Liver (tissue), 9 donors: Measurements from ENCODE around the gene PIP5K1C. TPM values are rescaled to one million over a fixed set of nuclear protein-coding genes. Genes with fewer than 3 reads are reported as not detected.

Experiments
- DNase-seq: peaks from one replicate; pipeline ENCODE4 v3.0.0-alpha.2; 2017; ENCODE audit warnings: low spot score
- H3K27ac ChIP-seq, 2 donors: one replicate each; pipeline ENCODE4 v1.7.0; 2013; ENCODE audit warnings: inconsistent platforms in 2 of 2, low read length in 2 of 2, control low read depth in 1 of 2, low read depth in 1 of 2, mild to moderate bottlenecking in 1 of 2
- H3K27me3 ChIP-seq, 4 donors: one replicate each; pipeline versions ENCODE4 v1.6.1 to v1.7.0; 2013; ENCODE audit warnings: low read length in 3 of 4, inconsistent platforms in 1 of 4, mild to moderate bottlenecking in 1 of 4, moderate library complexity in 1 of 4; ENCODE audit not compliant: control insufficient read depth in 4 of 4, insufficient read depth in 4 of 4
- H3K36me3 ChIP-seq, 4 donors: one replicate each; pipeline versions ENCODE4 v1.6.1 to v1.7.0; 2013; ENCODE audit warnings: low read length in 3 of 4, mild to moderate bottlenecking in 3 of 4, low read depth in 1 of 4, moderate library complexity in 1 of 4; ENCODE audit not compliant: control insufficient read depth in 4 of 4, insufficient read depth in 3 of 4
- H3K4me1 ChIP-seq, 4 donors: one replicate each; pipeline versions ENCODE4 v1.6.1 to v1.7.0; 2013; ENCODE audit warnings: low read length in 3 of 4, mild to moderate bottlenecking in 3 of 4, moderate library complexity in 1 of 4; ENCODE audit not compliant: control insufficient read depth in 4 of 4, insufficient read depth in 4 of 4
- H3K4me3 ChIP-seq, 3 donors: one replicate each; pipeline versions ENCODE4 v1.6.1 to v1.7.0; 2013; ENCODE audit warnings: low read length in 3 of 3, control low read depth in 1 of 3, low read depth in 1 of 3, mild to moderate bottlenecking in 1 of 3
- H3K9ac ChIP-seq, 2 donors: one replicate each; pipeline ENCODE4 v1.7.0; 2013; ENCODE audit warnings: low read length in 2 of 2, mild to moderate bottlenecking in 2 of 2, moderate library complexity in 2 of 2, control low read depth in 1 of 2, low read depth in 1 of 2
- H3K9me3 ChIP-seq, 4 donors: one replicate each; pipeline versions ENCODE4 v1.6.1 to v1.7.0; 2013; ENCODE audit warnings: low read length in 3 of 4; ENCODE audit not compliant: control insufficient read depth in 4 of 4
- ATF3 ChIP-seq: IDR thresholded peaks from 2 replicates; pipeline ENCODE4 v1.6.1; 2016; ENCODE audit warnings: antibody characterized with exemption
- EGR1 ChIP-seq, 2 donors: IDR thresholded peaks; 2 replicates each; pipeline ENCODE4 v1.6.1; 2016 to 2018; ENCODE audit warnings: antibody characterized with exemption in 2 of 2, low read depth in 2 of 2
- FOXA1 ChIP-seq: IDR thresholded peaks from 2 replicates; pipeline ENCODE4 v1.6.1; 2016; ENCODE audit warnings: antibody characterized with exemption
- FOXA2 ChIP-seq: IDR thresholded peaks from 2 replicates; pipeline ENCODE4 v1.6.1; 2016; ENCODE audit warnings: antibody characterized with exemption
- GABPA ChIP-seq, 2 donors: IDR thresholded peaks in 1 of 2; conservative IDR thresholded peaks in 1 of 2; 2 replicates each; pipeline ENCODE4 v1.6.1; 2016; ENCODE audit warnings: antibody characterized with exemption in 2 of 2, mild to moderate bottlenecking in 1 of 2, moderate library complexity in 1 of 2
- HNF4A ChIP-seq, 2 donors: conservative IDR thresholded peaks; 2 replicates each; pipeline ENCODE4 v1.6.1; 2016; ENCODE audit warnings: antibody characterized with exemption in 2 of 2, mild to moderate bottlenecking in 2 of 2
- HNF4G ChIP-seq: IDR thresholded peaks from 2 replicates; pipeline ENCODE4 v1.6.1; 2016; ENCODE audit warnings: antibody characterized with exemption
- JUND ChIP-seq, 2 donors: IDR thresholded peaks; 2 replicates each; pipeline ENCODE4 v1.6.1; 2016; ENCODE audit warnings: antibody characterized with exemption in 2 of 2
- MAX ChIP-seq: IDR thresholded peaks from 2 replicates; pipeline ENCODE4 v1.6.1; 2016; ENCODE audit warnings: antibody characterized with exemption
- RAD21 ChIP-seq, 2 donors: IDR thresholded peaks; 2 replicates each; pipeline ENCODE4 v1.6.1; 2016; ENCODE audit warnings: antibody characterized with exemption in 2 of 2, mild to moderate bottlenecking in 2 of 2
- REST ChIP-seq: IDR thresholded peaks from 2 replicates; pipeline ENCODE4 v1.6.1; 2016; ENCODE audit warnings: antibody characterized with exemption, mild to moderate bottlenecking
- RXRA ChIP-seq, 2 donors: IDR thresholded peaks; 2 replicates each; pipeline ENCODE4 v1.6.1; 2017 to 2018; ENCODE audit warnings: antibody characterized with exemption in 2 of 2, mild to moderate bottlenecking in 1 of 2
- SP1 ChIP-seq: IDR thresholded peaks from 2 replicates; pipeline ENCODE4 v1.6.1; 2018; ENCODE audit warnings: antibody characterized with exemption, mild to moderate bottlenecking
- WGBS: extraction: QIAGEN DNeasy Blood & Tissue Kit; methylation state at CpG from one replicate; pipeline ENCODE4 v1.1.7; 2013; 5-methylcytosine and 5-hydroxymethylcytosine counted together
- polyA plus RNA-seq, 2 donors: library from polyadenylated mRNA; stranded (reverse) in 1 of 2; unstranded in 1 of 2; fragments of 200-250 nt in 1 of 2; fragments of >200 nt in 1 of 2; fragmentation: Nextera tagmentation in 1 of 2; extraction: Ambion mirVana in 1 of 2; gene quantifications; one replicate each; pipeline versions ENCODE4 v1.2.1 to v1.2.3, GENCODE V29; 2013 to 2015
- total RNA-seq, 2 donors: library from RNA; depleted of rRNA; stranded (reverse); fragments of >200 nt; gene quantifications; one replicate each; pipeline ENCODE4 v1.2.3, GENCODE V29; 2014
- donor health status: healthy.
- donor health status: healthy.
- donor health status: healthy.
- donor health status: healthy.
- donor health status: healthy.

The PIP5K1C gene
- total and polyA plus RNA-seq, 4 donors: 1.8 to 7.4 (median 6.0) TPM

GRCh38 chr19:3696660-3696995 lies 3.6 kb downstream of the PIP5K1C start:
- 94% methylated on average over 10 of the region's 10 CpGs for WGBS
- no peaks in the 10 kb centered on the region for H3K9me3 ChIP-seq
- H3K27me3 ChIP-seq: no peaks in the 10 kb centered on the region
- no peak overlapping the region for H3K9ac ChIP-seq
- H3K36me3 ChIP-seq: no peaks in the 10 kb centered on the region
- H3K4me3 ChIP-seq: no peak overlapping the region
- H3K27ac ChIP-seq: no peak overlapping the region
- no peak for DNase-seq
- H3K4me1 ChIP-seq: peaks cover 2 to 15% (median 10%) of the 10 kb centered on the region in 4 donors
- TF ChIP-seq FOXA2 (no peak), MAX (no peak), HNF4G (no peak), RAD21 (IDR thresholded peaks at IDR 0.05) (no peak)

GRCh38 chr19:3695986-3696659 lies 4.1 kb downstream of the PIP5K1C start:
- no peak for TF ChIP-seq GABPA (IDR thresholded peaks at IDR 0.05 in 1 of 2, conservative IDR thresholded peaks at IDR 0.05 in 1 of 2)
- TF ChIP-seq FOXA1: no peak
- no peak for TF ChIP-seq RXRA (IDR thresholded peaks at IDR 0.05)
- Histone ChIP-seq H3K27ac (no peak overlapping the region), H3K9me3 (no peaks in the 10 kb centered on the region), H3K36me3 (no peaks in the 10 kb centered on the region), H3K4me3 (no peak overlapping the region), H3K9ac (no peak overlapping the region), H3K27me3 (no peaks in the 10 kb centered on the region), H3K4me1 (peaks cover 2 to 15% (median 10%) of the 10 kb centered on the region in 4 donors)
- 89% methylated on average over 23 of the region's 23 CpGs for WGBS
- DNase-seq: no peak

GRCh38 chr19:3695124-3695733 lies 5.0 kb downstream of the PIP5K1C start:
- Histone ChIP-seq H3K4me3 (no peak overlapping the region), H3K4me1 (peaks cover 2 to 15% (median 8%) of the 10 kb centered on the region in 4 donors), H3K9ac (no peak overlapping the region), H3K9me3 (no peaks in the 10 kb centered on the region), H3K36me3 (no peaks in the 10 kb centered on the region), H3K27me3 (no peaks in the 10 kb centered on the region), H3K27ac (no peak overlapping the region)
- no peak for TF ChIP-seq SP1
- TF ChIP-seq ATF3: no peak
- TF ChIP-seq HNF4G: no peak
- TF ChIP-seq JUND (IDR thresholded peaks at IDR 0.05): no peak
- TF ChIP-seq REST: no peak
- TF ChIP-seq HNF4A (conservative IDR thresholded peaks at IDR 0.05): no peak
- TF ChIP-seq EGR1 (IDR thresholded peaks at IDR 0.05; ENCODE audit: low read depth in 2 of 2): no peak
- no peak for DNase-seq
- WGBS: 97% methylated on average over 25 of the region's 25 CpGs
